H1 (cell line): ENCODE data around the gene TXNDC11. TPM values are rescaled to one million over a fixed set of nuclear protein-coding genes. Genes with fewer than 3 reads are reported as not detected.

Experiments used
- CTBP2 ChIP-seq: IDR thresholded peaks from 2 replicates; pipeline ENCODE4 v1.7.0; 2011; ENCODE audit warnings: borderline replicate concordance, mild to moderate bottlenecking, moderate library complexity, mixed read lengths, low read length; ENCODE audit not compliant: insufficient read depth, insufficient read length
- SP1 ChIP-seq: IDR thresholded peaks from 2 replicates; pipeline ENCODE4 v1.6.1; 2011; ENCODE audit warnings: low read depth, low read length
- TEAD4 ChIP-seq: IDR thresholded peaks from 2 replicates; pipeline ENCODE4 v1.6.1; 2012; ENCODE audit warnings: low read depth, low read length, inconsistent platforms, mixed read lengths
- ZNF274 ChIP-seq: IDR thresholded peaks from 2 replicates; pipeline ENCODE4 v1.7.0; 2012; ENCODE audit warnings: low read length, borderline replicate concordance; ENCODE audit errors: extremely low read depth
- polyA plus RNA-seq, 7 experiments: library from polyadenylated mRNA; depleted of rRNA in 3 of 7; stranded (reverse) in 5 of 7; unstranded in 2 of 7; fragments of >200 nt in 5 of 7; fragments of 200-250 nt in 2 of 7; gene quantifications; 1 replicate in 5 of 7; 2 replicates in 1 of 7; 4 replicates in 1 of 7; pipeline versions ENCODE4 v1.2.1 to v1.2.3, GENCODE V29; 2011 to 2013; ENCODE audit warnings: missing spikeins in 2 of 7, mixed read lengths in 2 of 7
- total RNA-seq: library from RNA; stranded (reverse); fragmentation: NEBNext Ultra II Directional; extraction: Animal tissue kit (Norgen Biotek cat#: 25700); gene quantifications from 2 replicates; pipeline ENCODE4 v1.2.1, GENCODE V29; 2021
- TF ChIP-seq, protein P1 (sequence below): IDR thresholded peaks from 2 replicates; pipeline ENCODE4 v1.6.1; 2011; ENCODE audit warnings: low read depth, mild to moderate bottlenecking, low read length; ENCODE audit not compliant: insufficient read depth

The TXNDC11 gene
- total and polyA plus RNA-seq, 2 of the 8 experiments (the other 6 are each of a cell fraction or from before 2014, with no cell fraction given) = 13.5 to 13.8 TPM

DNA sequence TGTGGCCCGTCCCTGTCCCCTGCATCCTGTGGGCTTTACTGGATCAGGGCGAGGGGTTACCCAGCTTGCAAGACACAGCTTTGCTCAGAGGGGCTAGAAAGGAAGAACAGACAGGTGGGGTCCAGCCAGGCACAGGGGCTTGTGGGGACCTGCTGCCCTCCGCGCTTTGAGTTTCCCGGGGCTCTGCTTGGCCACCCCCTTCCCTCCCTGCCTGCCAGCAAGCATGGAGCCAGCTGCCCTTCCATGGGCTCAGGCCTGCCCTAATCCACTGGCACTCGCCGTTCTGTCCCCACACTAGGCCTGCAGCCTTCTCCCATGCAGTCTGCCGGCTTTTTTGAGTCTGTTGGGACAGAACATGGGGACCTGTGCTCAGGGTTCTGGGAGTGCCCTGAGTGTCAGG is 71.0 kb downstream of the TXNDC11 start (continued):
- no peak for TF ChIP-seq CTBP2
- TF ChIP-seq SP1 = no peak
- TF ChIP-seq TEAD4 = no peak
- TF ChIP-seq, protein P1, sequence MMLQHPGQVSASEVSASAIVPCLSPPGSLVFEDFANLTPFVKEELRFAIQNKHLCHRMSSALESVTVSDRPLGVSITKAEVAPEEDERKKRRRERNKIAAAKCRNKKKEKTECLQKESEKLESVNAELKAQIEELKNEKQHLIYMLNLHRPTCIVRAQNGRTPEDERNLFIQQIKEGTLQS = no peak
- no peak for TF ChIP-seq ZNF274
